Caco-2 (cell line): ENCODE data around the gene PAPPA. TPM values are rescaled to one million over a fixed set of nuclear protein-coding genes. Genes with fewer than 3 reads are reported as not detected.

Experiments
- BruUV-seq: library from RNA; stranded (reverse); fragments of 400-500 nt; replicated peaks from 2 replicates; lab custom pipeline; 2021; lab: Mats Ljungman, UMichigan
- CTCF ChIA-PET: fragments of 300-600 bp; sonication (Branson Sonifier 250); formaldehyde crosslinking; loops from one replicate; lab custom pipeline; 2022; ENCODE audit warnings: antibody characterized with exemption; lab: Charles Lee
- POLR2A ChIA-PET: fragments of 300-600 bp; sonication (Branson Sonifier 250); formaldehyde crosslinking; loops from one replicate; lab custom pipeline; 2022; ENCODE audit warnings: antibody characterized with exemption; lab: Charles Lee
- DNase-seq, 2 experiments: peaks; one replicate each; pipeline versions ENCODE4 v3.0.0 to v3.0.0-alpha.2; 2020 to 2022
- H3K27me3 ChIP-seq: replicated peaks from 2 replicates; pipeline ENCODE4 v1.6.0; 2011; ENCODE audit warnings: low read length; ENCODE audit not compliant: control insufficient read depth, insufficient read depth
- H3K36me3 ChIP-seq: 2 replicates; pipeline ENCODE4 v1.5.1; 2011; ENCODE audit warnings: low read length; ENCODE audit not compliant: control insufficient read depth, insufficient read depth
- H3K4me1 ChIP-seq: fragments of 250-450 bp; sonication (Bioruptor Pico); 2 replicates; pipeline ENCODE4 v1.5.1; 2020; ENCODE audit warnings: mild to moderate bottlenecking
- H3K4me3 ChIP-seq: 2 replicates; pipeline ENCODE4 v1.5.1; 2011; ENCODE audit warnings: low read depth, mild to moderate bottlenecking, control low read depth, low read length
- H3K9me3 ChIP-seq: fragments of 250-450 bp; sonication (Bioruptor Pico); 2 replicates; pipeline ENCODE4 v1.5.1; 2020; ENCODE audit warnings: mild to moderate bottlenecking, moderate library complexity
- H3K27ac Mint-ChIP-seq: one replicate; pipeline ENCODE4 v1.8.0; 2022; ENCODE audit warnings: mixed read lengths; ENCODE audit not compliant: unreplicated experiment
- H3K27me3 Mint-ChIP-seq: one replicate; pipeline ENCODE4 v1.8.0; 2022; ENCODE audit warnings: mixed read lengths; ENCODE audit not compliant: insufficient read depth, unreplicated experiment
- H3K36me3 Mint-ChIP-seq: one replicate; pipeline ENCODE4 v1.8.0; 2022; ENCODE audit warnings: mild to moderate bottlenecking, mixed read lengths; ENCODE audit not compliant: insufficient read depth, unreplicated experiment
- H3K4me1 Mint-ChIP-seq: one replicate; pipeline ENCODE4 v1.8.0; 2022; ENCODE audit warnings: low read depth, mixed read lengths; ENCODE audit not compliant: unreplicated experiment
- H3K4me3 Mint-ChIP-seq: one replicate; pipeline ENCODE4 v1.8.0; 2022; ENCODE audit warnings: mild to moderate bottlenecking, moderate library complexity, mixed read lengths; ENCODE audit not compliant: unreplicated experiment
- H3K9me3 Mint-ChIP-seq: one replicate; pipeline ENCODE4 v1.8.0; 2022; ENCODE audit warnings: mixed read lengths; ENCODE audit not compliant: unreplicated experiment
- intact Hi-C: fragments of 100-400 bp; cut with micrococcal nuclease; formaldehyde crosslinking; loops from one replicate; pipeline ENCODE4 v1.10.0; 2022; ENCODE audit not compliant: unreplicated experiment
- total RNA-seq: library from RNA; stranded (reverse); gene quantifications from 2 replicates; pipeline ENCODE4 v1.2.3, GENCODE V29; 2022
- TF ChIP-seq, protein P1 (sequence below), 2 experiments: fragments of 200-600 bp in 1 of 2; IDR thresholded peaks; 1 replicate in 1 of 2; 2 replicates in 1 of 2; pipeline versions ENCODE4 v1.5.1 to v1.8.0; 2011 to 2022; ENCODE audit warnings: antibody characterized with exemption in 1 of 2, control low read depth in 1 of 2, inconsistent platforms in 1 of 2, low read depth in 1 of 2, low read length in 1 of 2, mild to moderate bottlenecking in 1 of 2, moderate library complexity in 1 of 2; ENCODE audit not compliant: insufficient read depth in 1 of 2, severe bottlenecking in 1 of 2, unreplicated experiment in 1 of 2

PAPPA gene
- total RNA-seq, 1 experiment from 2014 or later = not detected

DNA sequence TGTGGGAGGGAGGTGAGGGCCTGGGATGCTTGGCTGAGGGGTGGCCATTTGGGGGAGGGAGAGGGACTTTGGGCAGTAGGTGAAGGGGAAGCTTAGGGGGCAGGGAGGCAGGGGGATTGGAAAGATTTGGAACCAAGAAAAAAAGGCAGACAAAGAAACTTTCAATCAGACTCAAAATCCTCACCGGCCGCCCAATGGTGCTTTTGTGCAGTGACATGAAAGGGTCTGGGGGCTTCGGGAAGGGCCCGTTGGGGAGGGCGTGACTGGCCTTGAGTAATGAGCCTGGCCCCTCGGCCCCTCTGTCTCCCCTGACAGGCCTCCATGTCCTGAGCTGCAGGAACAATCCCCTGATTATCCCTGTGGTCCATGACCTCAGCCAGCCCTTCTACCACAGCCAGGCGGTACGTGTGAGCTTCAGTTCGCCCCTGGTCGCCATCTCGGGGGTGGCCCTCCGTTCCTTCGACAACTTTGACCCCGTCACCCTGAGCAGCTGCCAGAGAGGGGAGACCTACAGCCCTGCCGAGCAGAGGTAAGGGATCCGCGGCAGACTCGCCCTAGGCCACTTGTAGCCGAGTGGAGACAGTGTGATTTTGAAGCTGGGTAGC is 181.1 kb downstream of the PAPPA start:
- no peaks in the 10 kb centered on the region for H3K4me1 ChIP-seq
- ChIA-PET CTCF (no interaction called here), POLR2A (no interaction called here)
- Mint-ChIP-seq H3K4me1 (peaks cover 5% of the 10 kb centered on the region), H3K36me3 (no peaks in the 10 kb centered on the region), H3K27ac (no peak overlapping the region), H3K27me3 (peaks cover 18% of the 10 kb centered on the region), H3K9me3 (no peaks in the 10 kb centered on the region), H3K4me3 (no peak overlapping the region)
- DNase-seq = no peak
- intact Hi-C loops = loop anchor here (10.0 kb wide), 2 partner anchors 170 to 310 kb away; no protein-coding TSS in a partner anchor
- no peaks in the 10 kb centered on the region for H3K27me3 ChIP-seq
- H3K36me3 ChIP-seq = no peaks in the 10 kb centered on the region
- no peak overlapping the region for H3K4me3 ChIP-seq
- TF ChIP-seq, protein P1, sequence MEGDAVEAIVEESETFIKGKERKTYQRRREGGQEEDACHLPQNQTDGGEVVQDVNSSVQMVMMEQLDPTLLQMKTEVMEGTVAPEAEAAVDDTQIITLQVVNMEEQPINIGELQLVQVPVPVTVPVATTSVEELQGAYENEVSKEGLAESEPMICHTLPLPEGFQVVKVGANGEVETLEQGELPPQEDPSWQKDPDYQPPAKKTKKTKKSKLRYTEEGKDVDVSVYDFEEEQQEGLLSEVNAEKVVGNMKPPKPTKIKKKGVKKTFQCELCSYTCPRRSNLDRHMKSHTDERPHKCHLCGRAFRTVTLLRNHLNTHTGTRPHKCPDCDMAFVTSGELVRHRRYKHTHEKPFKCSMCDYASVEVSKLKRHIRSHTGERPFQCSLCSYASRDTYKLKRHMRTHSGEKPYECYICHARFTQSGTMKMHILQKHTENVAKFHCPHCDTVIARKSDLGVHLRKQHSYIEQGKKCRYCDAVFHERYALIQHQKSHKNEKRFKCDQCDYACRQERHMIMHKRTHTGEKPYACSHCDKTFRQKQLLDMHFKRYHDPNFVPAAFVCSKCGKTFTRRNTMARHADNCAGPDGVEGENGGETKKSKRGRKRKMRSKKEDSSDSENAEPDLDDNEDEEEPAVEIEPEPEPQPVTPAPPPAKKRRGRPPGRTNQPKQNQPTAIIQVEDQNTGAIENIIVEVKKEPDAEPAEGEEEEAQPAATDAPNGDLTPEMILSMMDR (IDR thresholded peaks at IDR 0.05; ENCODE audit: insufficient read depth in 1 of 2, low read depth in 1 of 2, low read length in 1 of 2, severe bottlenecking in 1 of 2, unreplicated experiment in 1 of 2) = no peak
- H3K9me3 ChIP-seq = no peaks in the 10 kb centered on the region
- no TSS peak for BruUV-seq

DNA sequence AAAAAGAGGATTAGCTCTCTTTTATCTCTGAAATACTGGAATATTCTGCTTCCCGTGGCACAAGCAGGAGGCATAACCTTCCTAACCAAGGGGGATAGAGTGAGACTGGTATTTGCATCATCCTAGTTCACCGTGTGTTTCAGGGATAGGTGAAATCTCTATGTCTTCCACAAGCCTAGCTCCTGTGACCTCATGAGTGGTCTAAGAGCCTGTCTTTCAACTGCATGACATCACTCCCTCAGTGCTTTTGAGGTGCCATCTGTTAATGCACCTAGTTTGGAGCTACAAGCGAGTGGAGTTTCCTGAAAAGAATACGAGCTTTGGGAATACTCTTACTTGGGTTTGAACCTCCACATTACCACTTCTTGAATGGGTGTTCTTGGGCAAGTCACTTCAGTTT is 181.8 kb downstream of the PAPPA start:
- no TSS peak for BruUV-seq
- DNase-seq = no peak
- peaks cover 16% of the 10 kb centered on the region for H3K27me3 Mint-ChIP-seq
- TF ChIP-seq, protein P1 (IDR thresholded peaks at IDR 0.05; ENCODE audit: insufficient read depth in 1 of 2, low read depth in 1 of 2, low read length in 1 of 2, severe bottlenecking in 1 of 2, unreplicated experiment in 1 of 2) = no peak
- Histone ChIP-seq H3K4me1 (no peaks in the 10 kb centered on the region), H3K9me3 (no peaks in the 10 kb centered on the region), H3K36me3 (no peaks in the 10 kb centered on the region), H3K4me3 (no peak overlapping the region), H3K27me3 (no peaks in the 10 kb centered on the region)
- H3K4me1 Mint-ChIP-seq = peaks cover 5% of the 10 kb centered on the region
- H3K9me3 Mint-ChIP-seq = no peaks in the 10 kb centered on the region
- no peak overlapping the region for H3K4me3 Mint-ChIP-seq
- ChIA-PET CTCF (no interaction called here), POLR2A (no interaction called here)
- H3K36me3 Mint-ChIP-seq = no peaks in the 10 kb centered on the region
- intact Hi-C loops = loop anchor here (10.0 kb wide), 2 partner anchors 171 to 309 kb away; no protein-coding TSS in a partner anchor
- no peak overlapping the region for H3K27ac Mint-ChIP-seq

GRCh38 chr9:116336133-116336862 is 182.7 kb downstream of the PAPPA start:
- Histone ChIP-seq H3K4me3 (no peak overlapping the region), H3K4me1 (no peaks in the 10 kb centered on the region), H3K9me3 (no peaks in the 10 kb centered on the region), H3K27me3 (no peaks in the 10 kb centered on the region), H3K36me3 (no peaks in the 10 kb centered on the region)
- Mint-ChIP-seq H3K4me3 (no peak overlapping the region), H3K9me3 (no peaks in the 10 kb centered on the region), H3K4me1 (peaks cover 5% of the 10 kb centered on the region), H3K27ac (no peak overlapping the region), H3K36me3 (no peaks in the 10 kb centered on the region), H3K27me3 (peaks cover 13% of the 10 kb centered on the region)
- no TSS peak for BruUV-seq
- POLR2A ChIA-PET = no interaction called here
- TF ChIP-seq, protein P1 (IDR thresholded peaks at IDR 0.05; ENCODE audit: insufficient read depth in 1 of 2, low read depth in 1 of 2, low read length in 1 of 2, severe bottlenecking in 1 of 2, unreplicated experiment in 1 of 2) = no peak
- DNase-seq = no peak
- intact Hi-C loops = loop anchor here (10.0 kb wide), 2 partner anchors 171 to 309 kb away; no protein-coding TSS in a partner anchor
- CTCF ChIA-PET = no interaction called here
